HFF-Myc (cell line): ENCODE data around the gene PAK4.

ENCODE experiments used
- DNase-seq: peaks from one replicate; pipeline ENCODE4 v3.0.0-alpha.2; 2011; ENCODE audit warnings: low read depth; ENCODE audit errors: extremely low read depth
- H3K4me3 ChIP-seq: replicated peaks from 2 replicates; pipeline ENCODE4 v1.5.1; 2011; ENCODE audit warnings: low read depth, mild to moderate bottlenecking, control low read depth, low read length
- CTCF ChIP-seq: IDR thresholded peaks from 2 replicates; pipeline ENCODE4 v1.5.1; 2012; ENCODE audit warnings: mild to moderate bottlenecking, low read depth, low read length, control low read depth; ENCODE audit errors: missing control alignments

PAK4 gene

DNA sequence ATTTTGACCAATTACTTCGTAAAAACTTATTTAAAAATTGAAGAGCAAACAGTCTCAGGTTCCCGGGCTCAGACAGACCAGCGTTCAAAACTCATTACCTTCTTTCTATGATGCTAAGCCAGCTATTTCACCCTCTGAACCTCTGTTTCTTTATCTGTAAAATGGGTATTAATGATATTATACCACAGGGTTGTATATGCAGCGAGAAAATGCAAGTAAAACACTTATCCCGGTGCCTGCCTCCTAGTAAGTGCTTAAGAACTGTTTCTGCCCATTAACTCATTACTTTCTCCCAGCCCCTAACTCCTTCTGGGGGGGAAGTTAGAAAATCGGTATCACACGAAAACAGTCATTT is 410 bp upstream of the PAK4 start:
- no peak for DNase-seq
- peak overlapping the region; percentile 87 for H3K4me3 ChIP-seq
- no peak for TF ChIP-seq CTCF

GRCh38 chr19:39126312-39127187 is 964 bp downstream of the PAK4 start:
- no peak for DNase-seq
- TF ChIP-seq CTCF, result no peak
- H3K4me3 ChIP-seq, result peak overlapping the region; percentile 87

DNA sequence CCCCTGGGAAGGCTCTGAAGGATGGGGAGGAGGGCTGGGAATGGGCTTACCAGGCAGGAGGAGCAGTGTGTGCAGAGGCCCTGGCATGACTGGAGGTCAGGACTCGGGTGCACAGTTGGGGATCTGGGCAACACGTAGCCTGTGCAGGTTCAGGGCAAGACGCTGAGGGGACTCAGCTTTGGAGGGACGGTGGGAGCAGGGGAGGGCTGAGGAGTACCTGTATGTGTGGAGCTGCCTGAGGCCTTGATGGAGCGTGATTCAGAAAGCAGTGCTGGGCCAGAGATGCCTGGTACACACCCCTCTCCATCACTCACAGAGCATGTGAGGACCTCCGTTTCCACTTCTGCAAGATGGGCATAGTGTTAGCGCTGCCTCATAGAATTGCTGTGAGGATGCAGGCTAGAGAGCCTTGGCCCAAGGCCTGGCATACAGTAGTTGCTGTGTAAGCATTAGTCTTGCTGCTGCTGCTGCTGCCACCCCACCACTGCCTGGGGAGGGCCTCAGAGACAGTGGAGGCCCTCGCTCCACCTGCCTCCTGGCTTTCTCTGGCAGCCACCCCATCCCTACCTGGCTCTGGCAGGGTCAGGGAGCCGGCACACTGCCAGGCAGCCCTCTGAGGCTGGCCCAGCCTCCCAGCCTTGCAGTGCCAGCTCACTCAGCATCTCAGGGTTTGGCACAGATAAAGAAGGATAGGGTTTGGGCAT is 2.4 kb downstream of the PAK4 start:
- no peak for TF ChIP-seq CTCF
- peak overlapping the region; percentile 87 for H3K4me3 ChIP-seq

GRCh38 chr19:39128516-39129079 is 3.0 kb downstream of the PAK4 start:
- DNase-seq, result no peak
- TF ChIP-seq CTCF, result no peak
- no peak overlapping the region for H3K4me3 ChIP-seq

More for the DNA sequence above, 2.4 kb downstream of the PAK4 start:
- DNase-seq, result no peak

GRCh38 chr19:39129116-39129515 is 3.5 kb downstream of the PAK4 start:
- TF ChIP-seq CTCF, result no peak
- no peak overlapping the region for H3K4me3 ChIP-seq
- no peak for DNase-seq

- H3K4me3 ChIP-seq, result no peak overlapping the region
- DNase-seq, result no peak
- no peak for TF ChIP-seq CTCF
Observed at GRCh38 chr19:39130337-39131254, 5.0 kb downstream of the PAK4 start.
